Measurements from ENCODE around the gene MLH3. TPM values are rescaled to one million over a fixed set of nuclear protein-coding genes. Genes with fewer than 3 reads are reported as not detected.

The MLH3 gene
- total RNA-seq, 2 experiments from 2014 or later = 13.2 to 14.4 TPM

DNA sequence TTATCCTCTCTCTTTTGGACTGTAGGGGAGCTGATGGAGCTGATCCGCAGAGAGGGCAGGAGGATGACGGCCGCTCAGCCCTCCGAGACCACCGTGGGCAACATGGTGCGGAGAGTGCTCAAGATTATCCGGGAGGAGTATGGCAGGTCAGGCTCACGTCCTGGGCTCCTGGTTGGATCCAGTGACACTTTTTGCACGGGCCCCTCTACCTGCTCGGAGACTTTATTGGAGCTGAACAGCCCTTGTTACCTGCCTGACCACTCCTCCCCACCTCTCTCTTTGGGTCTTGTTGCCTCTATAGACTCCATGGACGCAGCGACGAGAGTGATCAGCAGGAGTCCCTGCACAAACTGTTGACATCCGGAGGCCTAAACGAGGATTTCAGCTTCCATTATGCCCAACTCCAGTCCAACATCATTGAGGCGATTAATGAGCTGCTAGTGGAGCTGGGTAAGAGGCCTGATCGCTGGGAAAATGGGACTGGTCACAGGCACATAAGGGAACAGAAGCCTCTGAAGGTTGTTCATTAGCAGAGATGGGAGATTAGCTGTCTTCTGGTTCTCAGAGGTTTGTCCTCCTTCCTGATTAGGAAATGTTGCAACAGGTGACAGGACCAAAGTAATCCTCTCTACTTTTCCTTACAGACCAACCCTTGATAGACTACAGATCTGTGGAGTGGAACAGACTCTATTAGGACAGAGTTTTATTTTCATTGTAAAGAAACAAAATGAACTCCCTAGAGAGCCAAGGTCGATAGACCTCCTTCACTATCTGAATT, 47.8 kb downstream of the MLH3 start:
- H3K4me3 Mint-ChIP-seq = peak overlapping the region; percentile 99
- no peaks in the 10 kb centered on the region for H3K9me3 ChIP-seq (ENCODE audit: control insufficient read depth in 1 of 2, insufficient read depth in 1 of 2, low read length in 2 of 2)
- peak overlapping the region; percentile 73 for H3K4me3 ChIP-seq (ENCODE audit: low read length)
- no peaks in the 10 kb centered on the region for H3K27me3 Mint-ChIP-seq
- no peaks in the 10 kb centered on the region for H3K27me3 ChIP-seq (ENCODE audit: control insufficient read depth in 1 of 2, insufficient read depth in 2 of 2, low read length in 2 of 2)
- intact Hi-C loops (cut with DNase I, micrococcal nuclease) = loop anchor here (2.0 to 10.0 kb wide), 7 partner anchors 43 to 984 kb away; partner anchors contain the start of genes ACYP1 (in 1 of the 2), AREL1 (in 1 of the 2), FCF1 (in 1 of the 2) and IFT43 (in 1 of the 2)
- H3K9me3 Mint-ChIP-seq = no peaks in the 10 kb centered on the region
- peak overlapping the region; percentile 72 to 96 for H3K27ac ChIP-seq (ENCODE audit: low read depth in 1 of 2, low read length in 2 of 2)
- ATAC-seq (ENCODE audit: poor library complexity) = no peak
- POLR2A ChIA-PET = interaction anchor here (0.8 to 2.5 kb wide), 6 partner anchors 11 to 123 kb away, joined by 3 to 11 read pairs (median 7); partner anchors contain the start of genes ACYP1, MLH3 and NEK9
- H3K36me3 ChIP-seq (ENCODE audit: insufficient read depth, low read length) = peaks cover 37% of the 10 kb centered on the region
- H3K4me1 Mint-ChIP-seq (ENCODE audit: low read depth) = peaks cover 56% of the 10 kb centered on the region
- TF ChIP-seq, protein P1, sequence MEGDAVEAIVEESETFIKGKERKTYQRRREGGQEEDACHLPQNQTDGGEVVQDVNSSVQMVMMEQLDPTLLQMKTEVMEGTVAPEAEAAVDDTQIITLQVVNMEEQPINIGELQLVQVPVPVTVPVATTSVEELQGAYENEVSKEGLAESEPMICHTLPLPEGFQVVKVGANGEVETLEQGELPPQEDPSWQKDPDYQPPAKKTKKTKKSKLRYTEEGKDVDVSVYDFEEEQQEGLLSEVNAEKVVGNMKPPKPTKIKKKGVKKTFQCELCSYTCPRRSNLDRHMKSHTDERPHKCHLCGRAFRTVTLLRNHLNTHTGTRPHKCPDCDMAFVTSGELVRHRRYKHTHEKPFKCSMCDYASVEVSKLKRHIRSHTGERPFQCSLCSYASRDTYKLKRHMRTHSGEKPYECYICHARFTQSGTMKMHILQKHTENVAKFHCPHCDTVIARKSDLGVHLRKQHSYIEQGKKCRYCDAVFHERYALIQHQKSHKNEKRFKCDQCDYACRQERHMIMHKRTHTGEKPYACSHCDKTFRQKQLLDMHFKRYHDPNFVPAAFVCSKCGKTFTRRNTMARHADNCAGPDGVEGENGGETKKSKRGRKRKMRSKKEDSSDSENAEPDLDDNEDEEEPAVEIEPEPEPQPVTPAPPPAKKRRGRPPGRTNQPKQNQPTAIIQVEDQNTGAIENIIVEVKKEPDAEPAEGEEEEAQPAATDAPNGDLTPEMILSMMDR (IDR thresholded peaks at IDR 0.05) = no peak
- H3K27ac Mint-ChIP-seq = peak overlapping the region; percentile 93
- peaks cover 62% of the 10 kb centered on the region for H3K36me3 Mint-ChIP-seq (ENCODE audit: low read depth)
- peaks cover 28% of the 10 kb centered on the region for H3K4me1 ChIP-seq (ENCODE audit: insufficient read depth, low read length)
- CTCF ChIA-PET = interaction anchor here (0.6 to 1.6 kb wide), 4 partner anchors 10 to 240 kb away, joined by 4 to 6 read pairs (median 4); partner anchors contain the start of gene YLPM1
- DNase-seq = peak in 3 of 14 experiments; percentile 10 to 27 (median 15)

DNA sequence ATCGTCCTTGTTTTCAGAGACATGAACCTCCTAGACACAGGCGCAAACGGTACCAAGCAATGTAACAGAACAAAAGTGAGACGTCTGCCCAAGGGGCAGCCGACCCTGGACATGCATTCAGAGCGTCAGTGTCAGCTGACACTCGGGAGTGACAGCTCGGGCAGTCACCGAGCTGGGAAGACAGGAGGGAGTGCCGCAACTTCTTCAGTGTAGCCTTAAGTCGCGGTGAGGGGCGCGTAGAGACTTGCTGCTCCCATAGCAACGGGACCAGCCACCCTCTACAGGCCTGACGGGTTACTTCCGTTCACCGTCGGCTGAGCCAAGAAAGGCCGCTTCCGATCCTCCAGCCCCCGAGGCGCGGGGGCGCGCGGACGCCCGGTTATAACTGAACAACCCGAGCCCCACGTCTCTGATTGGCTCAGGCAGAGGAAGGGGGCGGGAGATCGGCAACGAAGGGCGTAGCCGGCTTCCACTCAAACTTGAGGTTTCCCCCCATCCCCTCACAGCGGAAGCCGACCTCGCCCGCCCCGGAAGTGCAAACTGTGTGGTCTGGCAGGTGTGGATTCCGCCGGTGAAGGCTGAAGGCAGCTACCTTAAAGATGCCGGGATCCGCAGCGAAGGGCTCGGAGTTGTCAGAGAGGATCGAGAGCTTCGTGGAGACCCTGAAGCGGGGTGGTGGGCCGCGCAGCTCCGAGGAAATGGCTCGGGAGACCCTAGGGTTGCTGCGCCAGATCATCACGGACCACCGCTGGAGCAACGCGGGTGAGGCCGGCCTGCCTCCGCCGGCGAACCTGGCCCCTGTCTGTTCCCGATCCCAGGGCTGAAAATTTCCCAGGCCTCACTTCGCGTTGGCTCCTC, 48.6 kb downstream of the MLH3 start, which contains the start of gene EIF2B2:
TSS of gene EIF2B2 (plus strand) at position 530 of the 858 bp plus-strand sequence. CDS start at position 600, 70 bp downstream.
- H3K27me3 Mint-ChIP-seq = no peaks in the 10 kb centered on the region
- peaks cover 54% of the 10 kb centered on the region for H3K36me3 Mint-ChIP-seq (ENCODE audit: low read depth)

More for the DNA sequence above, 48.6 kb downstream of the MLH3 start, which contains the start of gene EIF2B2:
- intact Hi-C loops (cut with DNase I, micrococcal nuclease) = loop anchor here (2.0 to 10.0 kb wide), 6 partner anchors 55 to 985 kb away; partner anchors contain the start of genes ACYP1 (in 1 of the 2), AREL1 (in 1 of the 2), FCF1 (in 1 of the 2) and IFT43 (in 1 of the 2)
- Mint-ChIP-seq H3K4me3 (peak within 1 kb of the TSS; percentile 99), H3K4me1 (ENCODE audit: low read depth) (peaks cover 51% of the 10 kb centered on the region), H3K27ac (peak within 1 kb of the TSS; percentile 93), H3K9me3 (no peaks in the 10 kb centered on the region)
- TF ChIP-seq, protein P1 (IDR thresholded peaks at IDR 0.05) = no peak
- ChIA-PET POLR2A (interaction anchor here (0.6 to 2.5 kb wide), 11 partner anchors 10 to 123 kb away, joined by 3 to 11 read pairs (median 4); partner anchors contain the start of genes ACYP1, MLH3 and NEK9), CTCF (interaction anchor here (0.6 to 1.6 kb wide), 4 partner anchors 11 to 239 kb away, joined by 4 to 6 read pairs (median 4); partner anchors contain the start of gene YLPM1)
- DNase-seq (peak; percentile 97 to 100 (median 98)), ATAC-seq (ENCODE audit: poor library complexity) (peak; percentile 96)
- peaks cover 29% of the 10 kb centered on the region for H3K36me3 ChIP-seq (ENCODE audit: insufficient read depth, low read length)
- H3K27me3 ChIP-seq (ENCODE audit: control insufficient read depth in 1 of 2, insufficient read depth in 2 of 2, low read length in 2 of 2) = no peaks in the 10 kb centered on the region
- H3K27ac ChIP-seq (ENCODE audit: low read depth in 1 of 2, low read length in 2 of 2) = peak within 1 kb of the TSS; percentile 83 to 96
- peak within 1 kb of the TSS; percentile 73 for H3K4me3 ChIP-seq (ENCODE audit: low read length)
- H3K4me1 ChIP-seq (ENCODE audit: insufficient read depth, low read length) = peaks cover 28% of the 10 kb centered on the region
- H3K9me3 ChIP-seq (ENCODE audit: control insufficient read depth in 1 of 2, insufficient read depth in 1 of 2, low read length in 2 of 2) = no peaks in the 10 kb centered on the region

Measured in CD4-positive, alpha-beta T cell (primary cell).